ENCODE data around the gene RFTN2.
A peak's percentile ranks its signal among the peaks of the same experiment; 100 is the strongest.

- TF ChIP-seq, protein P1, sequence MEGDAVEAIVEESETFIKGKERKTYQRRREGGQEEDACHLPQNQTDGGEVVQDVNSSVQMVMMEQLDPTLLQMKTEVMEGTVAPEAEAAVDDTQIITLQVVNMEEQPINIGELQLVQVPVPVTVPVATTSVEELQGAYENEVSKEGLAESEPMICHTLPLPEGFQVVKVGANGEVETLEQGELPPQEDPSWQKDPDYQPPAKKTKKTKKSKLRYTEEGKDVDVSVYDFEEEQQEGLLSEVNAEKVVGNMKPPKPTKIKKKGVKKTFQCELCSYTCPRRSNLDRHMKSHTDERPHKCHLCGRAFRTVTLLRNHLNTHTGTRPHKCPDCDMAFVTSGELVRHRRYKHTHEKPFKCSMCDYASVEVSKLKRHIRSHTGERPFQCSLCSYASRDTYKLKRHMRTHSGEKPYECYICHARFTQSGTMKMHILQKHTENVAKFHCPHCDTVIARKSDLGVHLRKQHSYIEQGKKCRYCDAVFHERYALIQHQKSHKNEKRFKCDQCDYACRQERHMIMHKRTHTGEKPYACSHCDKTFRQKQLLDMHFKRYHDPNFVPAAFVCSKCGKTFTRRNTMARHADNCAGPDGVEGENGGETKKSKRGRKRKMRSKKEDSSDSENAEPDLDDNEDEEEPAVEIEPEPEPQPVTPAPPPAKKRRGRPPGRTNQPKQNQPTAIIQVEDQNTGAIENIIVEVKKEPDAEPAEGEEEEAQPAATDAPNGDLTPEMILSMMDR (IDR thresholded peaks at IDR 0.05), result no peak
- TF ChIP-seq POLR2A (IDR thresholded peaks at IDR 0.05) (no peak), POLR2AphosphoS5 (IDR thresholded peaks at IDR 0.05) (peak in 1 of 3 donors; percentile 20), EP300 (IDR thresholded peaks at IDR 0.05; ENCODE audit: low read depth) (no peak)
Observed at GRCh38 chr2:197613509-197613987, 61.8 kb downstream of the RFTN2 start.
